Gastroesophageal sphincter (tissue), 3 donors: ENCODE results near the gene HEMK1.

Source experiments
- POLR2A ChIP-seq, 2 donors: fragments of 450-650 bp; IDR thresholded peaks; one replicate each; pipeline ENCODE4 v1.6.1; 2017; ENCODE audit warnings: antibody characterized with exemption in 2 of 2, mild to moderate bottlenecking in 2 of 2, moderate library complexity in 1 of 2
- TF ChIP-seq, protein P1 (sequence below), 4 experiments: fragments of 200-600 bp in 2 of 4; fragments of 450-650 bp in 2 of 4; sonication (generic) in 1 of 4; IDR thresholded peaks; one replicate each; pipeline ENCODE4 v1.5.1; 2017 to 2019; ENCODE audit warnings: antibody characterized with exemption in 4 of 4, mild to moderate bottlenecking in 2 of 4, moderate library complexity in 2 of 4

DNA sequence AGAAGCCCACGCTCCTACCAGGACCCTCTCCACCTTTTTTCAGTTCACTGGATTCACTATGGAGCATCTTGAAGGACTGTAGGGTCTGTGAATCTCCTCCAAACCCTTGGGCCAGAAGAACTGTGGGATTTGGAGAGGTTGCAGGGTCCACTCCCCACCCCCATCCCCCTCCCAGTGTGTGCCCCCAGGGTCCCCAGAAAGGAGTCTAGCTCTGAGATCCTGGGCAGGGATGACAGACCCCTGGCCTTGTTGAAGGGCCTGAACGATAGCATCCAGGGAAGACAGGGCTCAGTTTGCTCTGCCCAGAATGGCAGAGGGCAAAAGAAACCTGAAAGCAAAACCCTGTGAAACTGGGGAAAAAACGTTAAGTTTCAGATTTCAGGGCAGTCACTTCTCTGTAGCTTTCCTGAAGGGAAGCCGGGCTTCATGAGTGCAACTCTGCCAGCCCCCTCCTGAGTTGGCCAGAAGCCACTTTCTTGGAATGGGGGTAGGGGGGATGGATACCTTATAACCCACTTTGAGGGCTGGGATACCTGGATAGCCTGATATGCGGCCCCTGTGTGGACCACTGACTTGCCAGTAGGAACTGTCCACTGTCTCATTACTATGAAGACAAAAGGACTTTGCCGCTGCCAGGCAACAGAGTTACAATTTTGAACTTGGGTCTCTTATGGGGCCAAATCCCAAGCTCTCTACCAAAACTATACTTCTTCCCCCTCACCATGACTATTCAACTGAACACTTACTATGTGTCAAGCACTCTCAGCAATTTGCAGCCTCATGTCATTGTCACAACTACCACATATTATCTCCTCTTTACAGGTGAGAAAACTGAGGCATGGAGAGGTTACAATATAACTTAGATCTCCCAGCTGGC lies 43.9 kb downstream of the HEMK1 start:
- TF ChIP-seq POLR2A (IDR thresholded peaks at IDR 0.05) = no peak
- TF ChIP-seq, protein P1, sequence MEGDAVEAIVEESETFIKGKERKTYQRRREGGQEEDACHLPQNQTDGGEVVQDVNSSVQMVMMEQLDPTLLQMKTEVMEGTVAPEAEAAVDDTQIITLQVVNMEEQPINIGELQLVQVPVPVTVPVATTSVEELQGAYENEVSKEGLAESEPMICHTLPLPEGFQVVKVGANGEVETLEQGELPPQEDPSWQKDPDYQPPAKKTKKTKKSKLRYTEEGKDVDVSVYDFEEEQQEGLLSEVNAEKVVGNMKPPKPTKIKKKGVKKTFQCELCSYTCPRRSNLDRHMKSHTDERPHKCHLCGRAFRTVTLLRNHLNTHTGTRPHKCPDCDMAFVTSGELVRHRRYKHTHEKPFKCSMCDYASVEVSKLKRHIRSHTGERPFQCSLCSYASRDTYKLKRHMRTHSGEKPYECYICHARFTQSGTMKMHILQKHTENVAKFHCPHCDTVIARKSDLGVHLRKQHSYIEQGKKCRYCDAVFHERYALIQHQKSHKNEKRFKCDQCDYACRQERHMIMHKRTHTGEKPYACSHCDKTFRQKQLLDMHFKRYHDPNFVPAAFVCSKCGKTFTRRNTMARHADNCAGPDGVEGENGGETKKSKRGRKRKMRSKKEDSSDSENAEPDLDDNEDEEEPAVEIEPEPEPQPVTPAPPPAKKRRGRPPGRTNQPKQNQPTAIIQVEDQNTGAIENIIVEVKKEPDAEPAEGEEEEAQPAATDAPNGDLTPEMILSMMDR (IDR thresholded peaks at IDR 0.05) = no peak
